ENCODE data around the gene KAT2B. TPM values are rescaled to one million over a fixed set of nuclear protein-coding genes. Genes with fewer than 3 reads are reported as not detected.

Gene KAT2B
- total and polyA plus RNA-seq, 4 donors, result 7.5 to 58.5 (median 16.3) TPM

DNA sequence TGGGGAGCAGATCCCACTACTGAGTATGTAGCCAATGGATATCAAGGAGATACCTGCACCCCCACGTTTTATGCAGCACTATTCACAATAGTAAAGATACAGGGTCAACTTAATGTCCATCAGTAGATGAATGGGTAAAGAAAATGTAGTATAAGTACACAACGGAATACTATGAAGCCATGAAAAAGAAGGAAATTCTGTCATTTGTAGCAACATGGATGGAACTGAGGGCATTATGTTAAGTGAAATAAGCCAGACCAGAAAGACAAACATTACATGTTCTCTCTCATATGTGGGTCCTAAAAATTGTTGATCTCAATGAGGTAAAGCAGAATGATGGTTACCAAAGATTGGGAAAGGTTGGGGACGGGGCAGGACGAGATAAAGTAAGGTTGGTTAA is 42.7 kb upstream of the KAT2B start (continued):
- TF ChIP-seq, protein P1, sequence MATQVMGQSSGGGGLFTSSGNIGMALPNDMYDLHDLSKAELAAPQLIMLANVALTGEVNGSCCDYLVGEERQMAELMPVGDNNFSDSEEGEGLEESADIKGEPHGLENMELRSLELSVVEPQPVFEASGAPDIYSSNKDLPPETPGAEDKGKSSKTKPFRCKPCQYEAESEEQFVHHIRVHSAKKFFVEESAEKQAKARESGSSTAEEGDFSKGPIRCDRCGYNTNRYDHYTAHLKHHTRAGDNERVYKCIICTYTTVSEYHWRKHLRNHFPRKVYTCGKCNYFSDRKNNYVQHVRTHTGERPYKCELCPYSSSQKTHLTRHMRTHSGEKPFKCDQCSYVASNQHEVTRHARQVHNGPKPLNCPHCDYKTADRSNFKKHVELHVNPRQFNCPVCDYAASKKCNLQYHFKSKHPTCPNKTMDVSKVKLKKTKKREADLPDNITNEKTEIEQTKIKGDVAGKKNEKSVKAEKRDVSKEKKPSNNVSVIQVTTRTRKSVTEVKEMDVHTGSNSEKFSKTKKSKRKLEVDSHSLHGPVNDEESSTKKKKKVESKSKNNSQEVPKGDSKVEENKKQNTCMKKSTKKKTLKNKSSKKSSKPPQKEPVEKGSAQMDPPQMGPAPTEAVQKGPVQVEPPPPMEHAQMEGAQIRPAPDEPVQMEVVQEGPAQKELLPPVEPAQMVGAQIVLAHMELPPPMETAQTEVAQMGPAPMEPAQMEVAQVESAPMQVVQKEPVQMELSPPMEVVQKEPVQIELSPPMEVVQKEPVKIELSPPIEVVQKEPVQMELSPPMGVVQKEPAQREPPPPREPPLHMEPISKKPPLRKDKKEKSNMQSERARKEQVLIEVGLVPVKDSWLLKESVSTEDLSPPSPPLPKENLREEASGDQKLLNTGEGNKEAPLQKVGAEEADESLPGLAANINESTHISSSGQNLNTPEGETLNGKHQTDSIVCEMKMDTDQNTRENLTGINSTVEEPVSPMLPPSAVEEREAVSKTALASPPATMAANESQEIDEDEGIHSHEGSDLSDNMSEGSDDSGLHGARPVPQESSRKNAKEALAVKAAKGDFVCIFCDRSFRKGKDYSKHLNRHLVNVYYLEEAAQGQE (IDR thresholded peaks at IDR 0.05), result no peak
- TF ChIP-seq FOXA1 (IDR thresholded peaks at IDR 0.05) (no peak), HNF4A (conservative IDR thresholded peaks at IDR 0.05) (no peak), SP1 (IDR thresholded peaks at IDR 0.05) (no peak), RAD21 (IDR thresholded peaks at IDR 0.05) (no peak)

DNA sequence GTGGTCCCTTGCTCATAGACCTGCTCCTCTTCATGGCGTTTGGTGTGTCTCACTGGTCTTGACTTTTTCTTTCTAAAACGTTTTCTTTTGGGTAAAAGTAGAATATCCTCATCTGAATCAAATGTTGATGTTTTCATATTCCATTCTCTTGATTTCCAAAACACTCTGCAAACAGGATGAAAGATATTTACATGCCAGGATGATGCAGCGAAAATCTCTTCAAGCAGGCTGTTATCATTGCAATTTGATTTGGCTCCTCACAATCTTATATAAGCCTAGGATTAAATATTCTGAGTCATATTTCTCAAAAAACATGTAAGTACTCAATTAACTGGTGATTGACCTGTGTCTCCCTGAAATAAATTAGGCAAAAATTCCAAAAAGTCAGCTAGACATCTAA is 38.3 kb upstream of the KAT2B start:
- WGBS, result 73% methylated on average over 3 of the region's 3 CpGs
- no peaks in the 10 kb centered on the region for H3K4me1 ChIP-seq (ENCODE audit: control insufficient read depth in 4 of 4, insufficient read depth in 4 of 4, low read length in 3 of 4)
- no peaks in the 10 kb centered on the region for H3K27me3 ChIP-seq (ENCODE audit: control insufficient read depth in 4 of 4, insufficient read depth in 4 of 4, low read length in 3 of 4)
- DNase-seq (ENCODE audit: low spot score), result no peak
- H3K27ac ChIP-seq (ENCODE audit: low read depth in 1 of 2, low read length in 2 of 2), result no peak overlapping the region
- TF ChIP-seq HNF4A (conservative IDR thresholded peaks at IDR 0.05) (no peak), SP1 (IDR thresholded peaks at IDR 0.05) (no peak), FOXA2 (IDR thresholded peaks at IDR 0.05) (no peak), EGR1 (IDR thresholded peaks at IDR 0.05; ENCODE audit: low read depth in 2 of 2) (no peak), RXRA (IDR thresholded peaks at IDR 0.05) (no peak), NR2F2 (IDR thresholded peaks at IDR 0.05) (no peak), TAF1 (conservative IDR thresholded peaks at IDR 0.05) (no peak), JUND (IDR thresholded peaks at IDR 0.05) (no peak), GABPA (IDR thresholded peaks at IDR 0.05 in 1 of 2, conservative IDR thresholded peaks at IDR 0.05 in 1 of 2) (no peak), RAD21 (IDR thresholded peaks at IDR 0.05) (no peak), YY1 (IDR thresholded peaks at IDR 0.05) (no peak), HNF4G (IDR thresholded peaks at IDR 0.05) (no peak), FOXA1 (IDR thresholded peaks at IDR 0.05) (no peak)
- TF ChIP-seq, protein P2, sequence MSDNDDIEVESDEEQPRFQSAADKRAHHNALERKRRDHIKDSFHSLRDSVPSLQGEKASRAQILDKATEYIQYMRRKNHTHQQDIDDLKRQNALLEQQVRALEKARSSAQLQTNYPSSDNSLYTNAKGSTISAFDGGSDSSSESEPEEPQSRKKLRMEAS (IDR thresholded peaks at IDR 0.05), result no peak
- TF ChIP-seq, protein P3, sequence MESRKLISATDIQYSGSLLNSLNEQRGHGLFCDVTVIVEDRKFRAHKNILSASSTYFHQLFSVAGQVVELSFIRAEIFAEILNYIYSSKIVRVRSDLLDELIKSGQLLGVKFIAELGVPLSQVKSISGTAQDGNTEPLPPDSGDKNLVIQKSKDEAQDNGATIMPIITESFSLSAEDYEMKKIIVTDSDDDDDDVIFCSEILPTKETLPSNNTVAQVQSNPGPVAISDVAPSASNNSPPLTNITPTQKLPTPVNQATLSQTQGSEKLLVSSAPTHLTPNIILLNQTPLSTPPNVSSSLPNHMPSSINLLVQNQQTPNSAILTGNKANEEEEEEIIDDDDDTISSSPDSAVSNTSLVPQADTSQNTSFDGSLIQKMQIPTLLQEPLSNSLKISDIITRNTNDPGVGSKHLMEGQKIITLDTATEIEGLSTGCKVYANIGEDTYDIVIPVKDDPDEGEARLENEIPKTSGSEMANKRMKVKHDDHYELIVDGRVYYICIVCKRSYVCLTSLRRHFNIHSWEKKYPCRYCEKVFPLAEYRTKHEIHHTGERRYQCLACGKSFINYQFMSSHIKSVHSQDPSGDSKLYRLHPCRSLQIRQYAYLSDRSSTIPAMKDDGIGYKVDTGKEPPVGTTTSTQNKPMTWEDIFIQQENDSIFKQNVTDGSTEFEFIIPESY (IDR thresholded peaks at IDR 0.05), result no peak
- TF ChIP-seq, protein P4, sequence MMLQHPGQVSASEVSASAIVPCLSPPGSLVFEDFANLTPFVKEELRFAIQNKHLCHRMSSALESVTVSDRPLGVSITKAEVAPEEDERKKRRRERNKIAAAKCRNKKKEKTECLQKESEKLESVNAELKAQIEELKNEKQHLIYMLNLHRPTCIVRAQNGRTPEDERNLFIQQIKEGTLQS (IDR thresholded peaks at IDR 0.05), result no peak
- TF ChIP-seq, protein P5, sequence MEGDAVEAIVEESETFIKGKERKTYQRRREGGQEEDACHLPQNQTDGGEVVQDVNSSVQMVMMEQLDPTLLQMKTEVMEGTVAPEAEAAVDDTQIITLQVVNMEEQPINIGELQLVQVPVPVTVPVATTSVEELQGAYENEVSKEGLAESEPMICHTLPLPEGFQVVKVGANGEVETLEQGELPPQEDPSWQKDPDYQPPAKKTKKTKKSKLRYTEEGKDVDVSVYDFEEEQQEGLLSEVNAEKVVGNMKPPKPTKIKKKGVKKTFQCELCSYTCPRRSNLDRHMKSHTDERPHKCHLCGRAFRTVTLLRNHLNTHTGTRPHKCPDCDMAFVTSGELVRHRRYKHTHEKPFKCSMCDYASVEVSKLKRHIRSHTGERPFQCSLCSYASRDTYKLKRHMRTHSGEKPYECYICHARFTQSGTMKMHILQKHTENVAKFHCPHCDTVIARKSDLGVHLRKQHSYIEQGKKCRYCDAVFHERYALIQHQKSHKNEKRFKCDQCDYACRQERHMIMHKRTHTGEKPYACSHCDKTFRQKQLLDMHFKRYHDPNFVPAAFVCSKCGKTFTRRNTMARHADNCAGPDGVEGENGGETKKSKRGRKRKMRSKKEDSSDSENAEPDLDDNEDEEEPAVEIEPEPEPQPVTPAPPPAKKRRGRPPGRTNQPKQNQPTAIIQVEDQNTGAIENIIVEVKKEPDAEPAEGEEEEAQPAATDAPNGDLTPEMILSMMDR (IDR thresholded peaks at IDR 0.05; ENCODE audit: low read depth, low read length, missing input control), result no peak
- TF ChIP-seq, protein P1 (IDR thresholded peaks at IDR 0.05), result no peak
- peaks cover 0 to 4% (median 0%) of the 10 kb centered on the region in 4 donors for H3K9me3 ChIP-seq (ENCODE audit: control insufficient read depth in 4 of 4, low read length in 3 of 4)
- no peaks in the 10 kb centered on the region for H3K36me3 ChIP-seq (ENCODE audit: control insufficient read depth in 4 of 4, insufficient read depth in 3 of 4, low read depth in 1 of 4, low read length in 3 of 4)
- H3K4me3 ChIP-seq (ENCODE audit: low read depth in 1 of 3, low read length in 3 of 3), result no peak overlapping the region
- no peak overlapping the region for H3K9ac ChIP-seq (ENCODE audit: low read depth in 1 of 2, low read length in 2 of 2)
